H1 (cell line): ENCODE measurements around the gene C2orf74.

Experiments used
- CEBPB ChIP-seq: IDR thresholded peaks from 2 replicates; pipeline ENCODE4 v1.6.1; 2012; ENCODE audit warnings: low read depth, low read length
- CREB1 ChIP-seq: IDR thresholded peaks from 2 replicates; pipeline ENCODE4 v1.6.1; 2012; ENCODE audit warnings: inconsistent platforms
- CTCF ChIP-seq, 3 experiments: IDR thresholded peaks; 1 replicate in 2 of 3; 2 replicates in 1 of 3; pipeline versions ENCODE4 v1.5.1 to v1.6.1; 2011; ENCODE audit warnings: low read length in 3 of 3, mild to moderate bottlenecking in 3 of 3, inconsistent platforms in 2 of 3, low read depth in 1 of 3, moderate library complexity in 1 of 3; ENCODE audit not compliant: insufficient read depth in 1 of 3; ENCODE audit errors: control extremely low read depth in 1 of 3
- JUN ChIP-seq: IDR thresholded peaks from 2 replicates; pipeline ENCODE4 v1.6.1; 2011; ENCODE audit warnings: low read depth, mild to moderate bottlenecking, improper control_type of control experiment, low read length
- POLR2A ChIP-seq, 2 experiments: IDR thresholded peaks; 1 replicate in 1 of 2; 2 replicates in 1 of 2; pipeline ENCODE4 v1.6.1; 2011; ENCODE audit warnings: low read depth in 2 of 2, low read length in 2 of 2, mild to moderate bottlenecking in 2 of 2; ENCODE audit errors: control extremely low read depth in 1 of 2
- POLR2AphosphoS5 ChIP-seq: IDR thresholded peaks from 2 replicates; pipeline ENCODE4 v1.6.1; 2011; ENCODE audit warnings: low read depth, low read length
- RAD21 ChIP-seq, 2 experiments: IDR thresholded peaks in 1 of 2; conservative IDR thresholded peaks in 1 of 2; 2 replicates each; pipeline ENCODE4 v1.6.1; 2011; ENCODE audit warnings: low read depth in 2 of 2, low read length in 2 of 2, improper control_type of control experiment in 1 of 2, inconsistent platforms in 1 of 2, mild to moderate bottlenecking in 1 of 2, moderate library complexity in 1 of 2
- TAF1 ChIP-seq: IDR thresholded peaks from 2 replicates; pipeline ENCODE4 v1.6.1; 2011; ENCODE audit warnings: mild to moderate bottlenecking, low read depth, low read length
- YY1 ChIP-seq: IDR thresholded peaks from 2 replicates; pipeline ENCODE4 v1.6.1; 2011; ENCODE audit warnings: low read depth, mild to moderate bottlenecking, low read length

- TF ChIP-seq JUN (no peak), YY1 (no peak), CEBPB (no peak), CTCF (IDR thresholded peaks at IDR 0.05; ENCODE audit: control extremely low read depth in 1 of 3, insufficient read depth in 1 of 3, low read depth in 1 of 3, low read length in 3 of 3) (no peak), RAD21 (IDR thresholded peaks at IDR 0.05 in 1 of 2, conservative IDR thresholded peaks at IDR 0.05 in 1 of 2; ENCODE audit: low read depth in 2 of 2, low read length in 2 of 2) (no peak), POLR2A (IDR thresholded peaks at IDR 0.05; ENCODE audit: control extremely low read depth in 1 of 2, low read depth in 2 of 2, low read length in 2 of 2) (no peak), CREB1 (no peak), POLR2AphosphoS5 (no peak), TAF1 (no peak)
Observed at GRCh38 chr2:61134141-61134540, 27.8 kb upstream of the C2orf74 start.
